Measurements from ENCODE around the gene PARD3.

- TF ChIP-seq, protein P1, sequence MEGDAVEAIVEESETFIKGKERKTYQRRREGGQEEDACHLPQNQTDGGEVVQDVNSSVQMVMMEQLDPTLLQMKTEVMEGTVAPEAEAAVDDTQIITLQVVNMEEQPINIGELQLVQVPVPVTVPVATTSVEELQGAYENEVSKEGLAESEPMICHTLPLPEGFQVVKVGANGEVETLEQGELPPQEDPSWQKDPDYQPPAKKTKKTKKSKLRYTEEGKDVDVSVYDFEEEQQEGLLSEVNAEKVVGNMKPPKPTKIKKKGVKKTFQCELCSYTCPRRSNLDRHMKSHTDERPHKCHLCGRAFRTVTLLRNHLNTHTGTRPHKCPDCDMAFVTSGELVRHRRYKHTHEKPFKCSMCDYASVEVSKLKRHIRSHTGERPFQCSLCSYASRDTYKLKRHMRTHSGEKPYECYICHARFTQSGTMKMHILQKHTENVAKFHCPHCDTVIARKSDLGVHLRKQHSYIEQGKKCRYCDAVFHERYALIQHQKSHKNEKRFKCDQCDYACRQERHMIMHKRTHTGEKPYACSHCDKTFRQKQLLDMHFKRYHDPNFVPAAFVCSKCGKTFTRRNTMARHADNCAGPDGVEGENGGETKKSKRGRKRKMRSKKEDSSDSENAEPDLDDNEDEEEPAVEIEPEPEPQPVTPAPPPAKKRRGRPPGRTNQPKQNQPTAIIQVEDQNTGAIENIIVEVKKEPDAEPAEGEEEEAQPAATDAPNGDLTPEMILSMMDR (IDR thresholded peaks at IDR 0.05; ENCODE audit: borderline replicate concordance, extremely low read depth, low read length, poor library complexity, severe bottlenecking), result no peak
- TF ChIP-seq EZH2 (IDR thresholded peaks at IDR 0.05; ENCODE audit: borderline replicate concordance, low read depth, low read length, severe bottlenecking), result no peak
Measured at GRCh38 chr10:34702982-34703381, 112.1 kb downstream of the PARD3 start.
